Measurements from ENCODE around the gene APLF. TPM values are rescaled to one million over a fixed set of nuclear protein-coding genes. Genes with fewer than 3 reads are reported as not detected.

APLF gene
- total and polyA plus RNA-seq, 2 experiments from 2014 or later, result 3.1 to 5.9 TPM

GRCh38 chr2:68559692-68560091 lies 92.3 kb downstream of the APLF start:
- no peak overlapping the region for H3K4me3 ChIP-seq
- TF ChIP-seq CTCF (IDR thresholded peaks at IDR 0.05; ENCODE audit: low read depth, low read length), result no peak
- H3K9me3 ChIP-seq (ENCODE audit: low read depth), result no peaks in the 10 kb centered on the region
- no peaks in the 10 kb centered on the region for H3K27me3 ChIP-seq
- no peak overlapping the region for H3K27ac ChIP-seq
- no peak for DNase-seq (ENCODE audit: low read depth in 1 of 2, low spot score in 1 of 2)
- no peaks in the 10 kb centered on the region for H3K4me1 ChIP-seq (ENCODE audit: low read depth)
- H3K36me3 ChIP-seq, result no peaks in the 10 kb centered on the region

GRCh38 chr2:68560545-68560944 lies 93.2 kb downstream of the APLF start:
- no peak for DNase-seq (ENCODE audit: low read depth in 1 of 2, low spot score in 1 of 2)
- no peak overlapping the region for H3K27ac ChIP-seq
- H3K9me3 ChIP-seq (ENCODE audit: low read depth), result no peaks in the 10 kb centered on the region
- TF ChIP-seq CTCF (IDR thresholded peaks at IDR 0.05; ENCODE audit: low read depth, low read length), result no peak
- H3K4me1 ChIP-seq (ENCODE audit: low read depth), result no peaks in the 10 kb centered on the region
- H3K27me3 ChIP-seq, result no peaks in the 10 kb centered on the region
- H3K4me3 ChIP-seq, result no peak overlapping the region
- no peaks in the 10 kb centered on the region for H3K36me3 ChIP-seq

GRCh38 chr2:68561372-68561771 lies 94.0 kb downstream of the APLF start:
- Histone ChIP-seq H3K4me3 (no peak overlapping the region), H3K27ac (no peak overlapping the region), H3K9me3 (ENCODE audit: low read depth) (no peaks in the 10 kb centered on the region), H3K4me1 (ENCODE audit: low read depth) (no peaks in the 10 kb centered on the region), H3K36me3 (no peaks in the 10 kb centered on the region), H3K27me3 (no peaks in the 10 kb centered on the region)
- no peak for DNase-seq (ENCODE audit: low read depth in 1 of 2, low spot score in 1 of 2)
- TF ChIP-seq CTCF (IDR thresholded peaks at IDR 0.05; ENCODE audit: low read depth, low read length), result no peak

- Histone ChIP-seq H3K27me3 (no peaks in the 10 kb centered on the region), H3K27ac (no peak overlapping the region), H3K4me1 (ENCODE audit: low read depth) (no peaks in the 10 kb centered on the region), H3K36me3 (no peaks in the 10 kb centered on the region), H3K4me3 (no peak overlapping the region), H3K9me3 (ENCODE audit: low read depth) (no peaks in the 10 kb centered on the region)
- TF ChIP-seq CTCF (IDR thresholded peaks at IDR 0.05; ENCODE audit: low read depth, low read length), result no peak
- no peak for DNase-seq (ENCODE audit: low read depth in 1 of 2, low spot score in 1 of 2)
Observed at GRCh38 chr2:68562934-68563333, 95.5 kb downstream of the APLF start.

GRCh38 chr2:68564426-68564825 lies 97.0 kb downstream of the APLF start:
- H3K4me3 ChIP-seq, result no peak overlapping the region
- DNase-seq (ENCODE audit: low read depth in 1 of 2, low spot score in 1 of 2), result no peak
- no peak overlapping the region for H3K27ac ChIP-seq
- TF ChIP-seq CTCF (IDR thresholded peaks at IDR 0.05; ENCODE audit: low read depth, low read length), result no peak
- H3K4me1 ChIP-seq (ENCODE audit: low read depth), result no peaks in the 10 kb centered on the region
- no peaks in the 10 kb centered on the region for H3K36me3 ChIP-seq
- H3K27me3 ChIP-seq, result no peaks in the 10 kb centered on the region
- no peaks in the 10 kb centered on the region for H3K9me3 ChIP-seq (ENCODE audit: low read depth)

- H3K27ac ChIP-seq, result no peak overlapping the region
- no peak for TF ChIP-seq CTCF (IDR thresholded peaks at IDR 0.05; ENCODE audit: low read depth, low read length)
- H3K9me3 ChIP-seq (ENCODE audit: low read depth), result no peaks in the 10 kb centered on the region
- no peak overlapping the region for H3K4me3 ChIP-seq
- H3K27me3 ChIP-seq, result no peaks in the 10 kb centered on the region
- H3K36me3 ChIP-seq, result no peaks in the 10 kb centered on the region
- H3K4me1 ChIP-seq (ENCODE audit: low read depth), result no peaks in the 10 kb centered on the region
- DNase-seq (ENCODE audit: low read depth in 1 of 2, low spot score in 1 of 2), result no peak
Observed at GRCh38 chr2:68565273-68565672, 97.9 kb downstream of the APLF start.
